HepG2 (cell line): ENCODE measurements around the gene MADD. TPM values are rescaled to one million over a fixed set of nuclear protein-coding genes. Genes with fewer than 3 reads are reported as not detected.

Source experiments
- ATAC-seq: fragments of 200-7000 bp; cut with Tn5 transposase; 3 replicates; pipeline ENCODE4 v1.9.1; 2020; ENCODE audit warnings: mild to moderate bottlenecking, moderate library complexity
- BruUV-seq: library from RNA; stranded (reverse); fragments of 400-500 nt; replicated peaks from 2 replicates; lab custom pipeline; 2021; lab: Mats Ljungman, UMichigan
- CTCF ChIA-PET: fragments of 300-600 bp; formaldehyde crosslinking; extraction: SDS; loops from one replicate; lab custom pipeline; 2021; ENCODE audit warnings: low total read pairs, inconsistent platforms, low intra/inter-chr PET ratio; lab: Yijun Ruan, JAX
- POLR2A ChIA-PET: fragments of 350-600 bp; sonication (Branson Sonifier 250); formaldehyde crosslinking; loops from one replicate; lab custom pipeline; 2020; ENCODE audit warnings: antibody characterized with exemption, inconsistent platforms; lab: Yijun Ruan, JAX
- DNase-seq: peaks from one replicate; pipeline ENCODE4 v3.0.0-alpha.2; 2015; ENCODE audit warnings: low spot score
- FAIRE-seq: peaks from 3 replicates; lab custom pipeline; 2011; peaks lifted over from hg19 to GRCh38; lab: Jason Lieb, UNC
- H2AFZ ChIP-seq: one replicate; pipeline ENCODE4 v1.6.1; 2011; ENCODE audit warnings: low read length, inconsistent platforms
- H3K27ac ChIP-seq: fragments of 300-600 bp; 3 replicates; pipeline ENCODE4 v1.8.0; 2011; ENCODE audit warnings: mixed run types, mild to moderate bottlenecking, mixed read lengths, low read length, inconsistent platforms; ENCODE audit not compliant: insufficient read depth; ENCODE audit errors: extremely low read length
- H3K27me3 ChIP-seq, 2 experiments: fragments of 200-600 bp in 1 of 2; 2 replicates in 1 of 2; 3 replicates in 1 of 2; pipeline versions ENCODE4 v1.6.0 to v1.8.0; 2011; ENCODE audit warnings: low read length in 2 of 2, mild to moderate bottlenecking in 2 of 2, moderate library complexity in 2 of 2, inconsistent platforms in 1 of 2; ENCODE audit not compliant: insufficient read depth in 2 of 2, control insufficient read depth in 1 of 2
- H3K36me3 ChIP-seq, 2 experiments: fragments of 200-600 bp in 1 of 2; replicated peaks in 1 of 2; 2 replicates in 1 of 2; 3 replicates in 1 of 2; pipeline versions ENCODE4 v1.5.1 to v1.8.0; 2011; ENCODE audit warnings: low read length in 2 of 2, inconsistent platforms in 1 of 2; ENCODE audit not compliant: insufficient read depth in 2 of 2, control insufficient read depth in 1 of 2
- H3K4me1 ChIP-seq: 2 replicates; pipeline ENCODE4 v1.5.1; 2012; ENCODE audit warnings: low read length, inconsistent platforms; ENCODE audit not compliant: insufficient read depth
- H3K4me2 ChIP-seq: 2 replicates; pipeline ENCODE4 v1.6.0; 2011; ENCODE audit warnings: low read depth, low read length, inconsistent platforms
- H3K4me3 ChIP-seq, 3 experiments: fragments of 200-600 bp in 1 of 3; sonication (generic), shearing (Covaris generic) in 1 of 3; replicated peaks in 1 of 3; 2 replicates each; pipeline ENCODE4 v1.5.1; 2011 to 2016; ENCODE audit warnings: low read length in 3 of 3, inconsistent platforms in 2 of 3, low read depth in 2 of 3, mild to moderate bottlenecking in 2 of 3, control low read depth in 1 of 3, mixed read lengths in 1 of 3; ENCODE audit not compliant: insufficient read depth in 1 of 3
- H3K79me2 ChIP-seq: one replicate; pipeline ENCODE4 v1.6.1; 2011; ENCODE audit warnings: low read length, inconsistent platforms; ENCODE audit not compliant: insufficient read depth
- H3K9ac ChIP-seq: 2 replicates; pipeline ENCODE4 v1.6.0; 2011; ENCODE audit warnings: mild to moderate bottlenecking, low read depth, low read length, inconsistent platforms; ENCODE audit not compliant: insufficient read depth
- H3K9me3 ChIP-seq: 2 replicates; pipeline ENCODE4 v1.5.1; 2012; ENCODE audit warnings: mild to moderate bottlenecking, low read length
- H4K20me1 ChIP-seq: 2 replicates; pipeline ENCODE4 v1.6.0; 2011; ENCODE audit warnings: inconsistent platforms, mild to moderate bottlenecking, low read length, moderate library complexity; ENCODE audit not compliant: insufficient read depth
- AGO2 ChIP-seq: fragments of 200-400 bp; formaldehyde crosslinking; optimal IDR thresholded peaks from 2 replicates; pipeline ENCODE3; 2017; ENCODE audit warnings: mild to moderate bottlenecking, low read depth, low read length, moderate library complexity
- HNF4A ChIP-seq: sonication (generic); formaldehyde crosslinking; IDR thresholded peaks from 2 replicates; pipeline ENCODE4 v1.4.0; 2020; ENCODE audit warnings: missing genetic modification reagents
- HNF4G ChIP-seq, 2 experiments: sonication (generic) in 1 of 2; formaldehyde crosslinking in 1 of 2; IDR thresholded peaks; 2 replicates each; pipeline versions ENCODE4 v1.4.0 to v1.6.1; 2011 to 2020; ENCODE audit warnings: borderline replicate concordance in 2 of 2, low read depth in 2 of 2, mild to moderate bottlenecking in 2 of 2, low read length in 1 of 2, missing genetic modification reagents in 1 of 2, moderate library complexity in 1 of 2
- MAZ ChIP-seq, 2 experiments: sonication (generic) in 1 of 2; formaldehyde crosslinking in 1 of 2; IDR thresholded peaks; 2 replicates each; pipeline versions ENCODE4 v1.5.0 to v1.6.1; 2012 to 2020; ENCODE audit warnings: low read depth in 2 of 2, mild to moderate bottlenecking in 2 of 2, borderline replicate concordance in 1 of 2, improper control_type of control experiment in 1 of 2, low read length in 1 of 2, missing genetic modification reagents in 1 of 2, moderate library complexity in 1 of 2
- MED1 ChIP-seq: sonication (generic); formaldehyde crosslinking; IDR thresholded peaks from 2 replicates; pipeline ENCODE4 v1.4.0; 2020; ENCODE audit warnings: missing genetic modification reagents
- RELA ChIP-seq: sonication (generic); formaldehyde crosslinking; IDR thresholded peaks from 2 replicates; pipeline ENCODE4 v1.4.0; 2020; ENCODE audit warnings: missing genetic modification reagents
- SP5 ChIP-seq: IDR thresholded peaks from 2 replicates; pipeline ENCODE4 v1.6.1; 2016; ENCODE audit warnings: low read depth, borderline replicate concordance
- STAT5B ChIP-seq: sonication (generic); formaldehyde crosslinking; IDR thresholded peaks from 2 replicates; pipeline ENCODE4 v1.4.0; 2020; ENCODE audit warnings: missing genetic modification reagents
- TARDBP ChIP-seq: sonication (generic); formaldehyde crosslinking; IDR thresholded peaks from 2 replicates; pipeline ENCODE4 v1.8.0; 2022; ENCODE audit warnings: mild to moderate bottlenecking, missing genetic modification reagents
- WGBS: methylation state at CpG from one replicate; pipeline ENCODE4 v1.1.6; 2017; ENCODE audit warnings: low lambda C conversion rate; 5-methylcytosine and 5-hydroxymethylcytosine counted together
- in situ Hi-C: cut with HindIII; loops from 2 replicates; pipeline ENCODE4 v1.10.0; 2017; ENCODE audit warnings: low pct_unique_long_range_greater_than_20kb; ENCODE audit not compliant: extremely low pct_ligation_motif_present
- intact Hi-C: fragments of 100-400 bp; cut with micrococcal nuclease; formaldehyde crosslinking; loops from one replicate; pipeline ENCODE4 v1.10.0; 2022; ENCODE audit not compliant: unreplicated experiment
- polyA plus RNA-seq, 8 experiments: library from polyadenylated mRNA; depleted of rRNA in 3 of 8; stranded (reverse) in 7 of 8; unstranded in 1 of 8; fragments of >200 nt; fragmentation: Illumina TruSeq in 4 of 8; extraction: Trizol in 4 of 8; gene quantifications; 2 replicates each; pipeline versions ENCODE4 v1.2.1 to v1.2.3, GENCODE V29; 2011 to 2016; ENCODE audit warnings: low read depth in 4 of 8, missing spikeins in 1 of 8, mixed read lengths in 1 of 8; ENCODE audit not compliant: insufficient read depth in 1 of 8
- total RNA-seq, 5 experiments: library from RNA; depleted of rRNA; stranded (reverse); fragments of >200 nt; fragmentation: Illumina TruSeq; extraction: Trizol; gene quantifications; 2 replicates each; pipeline ENCODE4 v1.2.3, GENCODE V29; 2016; ENCODE audit warnings: low read depth in 1 of 5
- TF ChIP-seq, protein P1 (sequence below): sonication (generic); formaldehyde crosslinking; IDR thresholded peaks from 2 replicates; pipeline ENCODE4 v1.5.0; 2020; ENCODE audit warnings: mild to moderate bottlenecking, missing genetic modification reagents
- TF ChIP-seq, protein P2 (sequence below): sonication (generic); formaldehyde crosslinking; IDR thresholded peaks from 2 replicates; pipeline ENCODE4 v1.4.0; 2020; ENCODE audit warnings: low read depth, mild to moderate bottlenecking, missing genetic modification reagents

MADD gene
- total and polyA plus RNA-seq, 2 of the 13 experiments (the other 11 are each of a cell fraction or from before 2014, with no cell fraction given), result 18.0 to 29.2 TPM

DNA sequence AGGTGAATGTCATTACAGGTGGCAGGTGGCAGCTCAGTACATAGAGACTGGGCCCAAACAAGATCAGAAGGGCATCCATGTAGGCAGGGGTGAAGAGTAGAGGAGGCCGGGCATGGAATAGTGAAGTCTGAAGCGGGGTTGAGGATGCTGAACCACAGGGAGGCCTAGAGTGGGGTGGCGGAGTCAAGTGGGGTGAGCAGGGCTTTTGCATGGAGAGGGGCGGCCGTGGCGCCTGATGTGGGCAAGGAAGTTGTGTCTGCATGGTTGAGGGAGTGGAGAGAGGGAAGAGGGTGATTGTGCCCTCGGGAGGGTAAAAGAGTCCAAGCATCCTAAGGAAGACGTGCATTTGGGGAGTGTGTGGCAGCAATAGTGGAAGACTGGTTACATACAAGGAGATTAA lies 40.8 kb upstream of the MADD start:
- CTCF ChIA-PET, result no interaction called here
- BruUV-seq, result no TSS peak
- Histone ChIP-seq H3K79me2 (peaks cover 2% of the 10 kb centered on the region), H3K27me3 (no peaks in the 10 kb centered on the region), H3K4me3 (no peak overlapping the region), H4K20me1 (no peaks in the 10 kb centered on the region; the same call in 1 of the 2 replicates), H3K27ac (no peak overlapping the region), H3K9me3 (no peaks in the 10 kb centered on the region), H3K4me2 (no peak overlapping the region), H3K4me1 (peaks cover 16% of the 10 kb centered on the region), H3K36me3 (peaks cover 4 to 21% of the 10 kb centered on the region in 2 experiments), H3K9ac (no peak overlapping the region), H2AFZ (no peak overlapping the region)
- DNase-seq (no peak), FAIRE-seq (no peak), ATAC-seq (no peak)
- peak; percentile 37 for TF ChIP-seq AGO2
- TF ChIP-seq MED1, result no peak
- no peak for TF ChIP-seq RELA (CRISPR knock-in tag)
- TF ChIP-seq SP5, result no peak
- POLR2A ChIA-PET, result no interaction called here
- 98% methylated on average over 8 of the region's 8 CpGs for WGBS
- intact Hi-C loops (no loop called here), in situ Hi-C loops (no loop called here)

DNA sequence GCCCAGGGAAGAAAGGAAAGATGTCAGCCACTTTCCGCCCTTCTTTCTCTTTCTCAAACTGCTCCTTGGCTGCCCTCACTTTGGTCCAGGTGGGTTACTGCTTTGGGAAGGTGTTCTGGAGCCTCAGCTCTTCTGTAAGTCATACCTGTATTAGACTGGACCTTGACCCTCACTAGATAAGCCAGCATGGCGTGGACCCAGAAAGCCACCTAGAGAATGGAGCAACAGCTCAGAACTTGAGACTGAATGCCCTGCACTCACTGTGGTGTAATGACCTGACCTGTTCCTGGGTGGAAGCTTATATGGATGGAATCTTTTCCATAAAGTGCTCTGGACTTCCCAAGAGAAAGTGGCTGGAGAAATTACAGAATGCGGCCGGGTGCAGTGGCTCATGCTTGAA lies 36.9 kb upstream of the MADD start:
- 88% methylated on average over 4 of the region's 4 CpGs for WGBS
- peaks cover 16% of the 10 kb centered on the region for H3K4me1 ChIP-seq
- in situ Hi-C loops, result no loop called here
- no peaks in the 10 kb centered on the region for H3K79me2 ChIP-seq
- no peak overlapping the region for H3K4me2 ChIP-seq
- H3K36me3 ChIP-seq, result peaks cover 15 to 32% of the 10 kb centered on the region in 2 experiments
- H3K9ac ChIP-seq, result no peak overlapping the region
- no peak overlapping the region for H3K27ac ChIP-seq
- ChIA-PET CTCF (interaction anchor here (2.3 kb wide), 1 partner anchor 122 kb away, joined by 9 read pairs; no protein-coding TSS in a partner anchor), POLR2A (interaction anchor here (1.1 to 3.2 kb wide), 12 partner anchors 12 to 55 kb away, joined by 3 to 25 read pairs (median 6); partner anchors contain the start of genes ACP2, DDB2, NR1H3 and PACSIN3)
- H4K20me1 ChIP-seq, result no peaks in the 10 kb centered on the region; the same call in 1 of the 2 replicates
- intact Hi-C loops, result no loop called here
- ATAC-seq, result peak; percentile 43
- H3K27me3 ChIP-seq, result no peaks in the 10 kb centered on the region
- H3K9me3 ChIP-seq, result no peaks in the 10 kb centered on the region
- no peak for FAIRE-seq
- H3K4me3 ChIP-seq, result no peak overlapping the region
- no peak overlapping the region for H2AFZ ChIP-seq
- TF ChIP-seq TARDBP, result no peak
- peak; percentile 27; the same call in 1 of the 2 replicates for TF ChIP-seq HNF4G (IDR thresholded peaks at IDR 0.05; ENCODE audit: borderline replicate concordance, low read depth, low read length)
- no peak for TF ChIP-seq HNF4G (CRISPR knock-in tag; IDR thresholded peaks at IDR 0.05; ENCODE audit: borderline replicate concordance, low read depth)
- TF ChIP-seq STAT5B (CRISPR knock-in tag), result no peak
- peak; percentile 52 for TF ChIP-seq HNF4A (CRISPR knock-in tag)
- TF ChIP-seq MAZ (IDR thresholded peaks at IDR 0.05; ENCODE audit: borderline replicate concordance, low read depth, low read length), result no peak
- TF ChIP-seq MAZ (CRISPR knock-in tag; IDR thresholded peaks at IDR 0.05; ENCODE audit: low read depth), result 0 out of 2 replicates have a peak, but pooled peaks have one; percentile 25
- TF ChIP-seq, protein P1, sequence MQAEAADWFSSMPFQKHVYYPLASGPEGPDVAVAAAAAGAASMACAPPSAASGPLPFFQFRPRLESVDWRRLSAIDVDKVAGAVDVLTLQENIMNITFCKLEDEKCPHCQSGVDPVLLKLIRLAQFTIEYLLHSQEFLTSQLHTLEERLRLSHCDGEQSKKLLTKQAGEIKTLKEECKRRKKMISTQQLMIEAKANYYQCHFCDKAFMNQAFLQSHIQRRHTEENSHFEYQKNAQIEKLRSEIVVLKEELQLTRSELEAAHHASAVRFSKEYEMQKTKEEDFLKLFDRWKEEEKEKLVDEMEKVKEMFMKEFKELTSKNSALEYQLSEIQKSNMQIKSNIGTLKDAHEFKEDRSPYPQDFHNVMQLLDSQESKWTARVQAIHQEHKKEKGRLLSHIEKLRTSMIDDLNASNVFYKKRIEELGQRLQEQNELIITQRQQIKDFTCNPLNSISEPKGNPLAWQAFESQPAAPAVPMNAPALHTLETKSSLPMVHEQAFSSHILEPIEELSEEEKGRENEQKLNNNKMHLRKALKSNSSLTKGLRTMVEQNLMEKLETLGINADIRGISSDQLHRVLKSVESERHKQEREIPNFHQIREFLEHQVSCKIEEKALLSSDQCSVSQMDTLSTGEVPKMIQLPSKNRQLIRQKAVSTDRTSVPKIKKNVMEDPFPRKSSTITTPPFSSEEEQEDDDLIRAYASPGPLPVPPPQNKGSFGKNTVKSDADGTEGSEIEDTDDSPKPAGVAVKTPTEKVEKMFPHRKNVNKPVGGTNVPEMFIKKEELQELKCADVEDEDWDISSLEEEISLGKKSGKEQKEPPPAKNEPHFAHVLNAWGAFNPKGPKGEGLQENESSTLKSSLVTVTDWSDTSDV (CRISPR knock-in tag), result no peak
- TF ChIP-seq, protein P2, sequence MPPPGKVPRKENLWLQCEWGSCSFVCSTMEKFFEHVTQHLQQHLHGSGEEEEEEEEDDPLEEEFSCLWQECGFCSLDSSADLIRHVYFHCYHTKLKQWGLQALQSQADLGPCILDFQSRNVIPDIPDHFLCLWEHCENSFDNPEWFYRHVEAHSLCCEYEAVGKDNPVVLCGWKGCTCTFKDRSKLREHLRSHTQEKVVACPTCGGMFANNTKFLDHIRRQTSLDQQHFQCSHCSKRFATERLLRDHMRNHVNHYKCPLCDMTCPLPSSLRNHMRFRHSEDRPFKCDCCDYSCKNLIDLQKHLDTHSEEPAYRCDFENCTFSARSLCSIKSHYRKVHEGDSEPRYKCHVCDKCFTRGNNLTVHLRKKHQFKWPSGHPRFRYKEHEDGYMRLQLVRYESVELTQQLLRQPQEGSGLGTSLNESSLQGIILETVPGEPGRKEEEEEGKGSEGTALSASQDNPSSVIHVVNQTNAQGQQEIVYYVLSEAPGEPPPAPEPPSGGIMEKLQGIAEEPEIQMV (CRISPR knock-in tag), result no peak
- no peak for DNase-seq
- no TSS peak for BruUV-seq
